Midbrain (tissue), 1 donor: Measurements from ENCODE around the gene ZSWIM3.
"Not testable (repeated sequence)": the region's sequence is repeated elsewhere in the genome, so short reads cannot be mapped to it uniquely, and the experiment has no call there.

ENCODE experiments used
- DNase-seq: peaks from one replicate; lab custom pipeline; 2025; lab: John Stamatoyannopoulos, UW

Gene ZSWIM3

GRCh38 chr20:45857114-45857881 lies at the start of gene ZSWIM3, which contains the start of gene ACOT8:
Gene ZSWIM3 (plus strand): TSS chr20:45857614. CDS start chr20:45857826, 212 bp downstream.
Gene ACOT8 (minus strand): TSS chr20:45857392. CDS start chr20:45857315, 77 bp downstream.
- peak; percentile 99 for DNase-seq

DNA sequence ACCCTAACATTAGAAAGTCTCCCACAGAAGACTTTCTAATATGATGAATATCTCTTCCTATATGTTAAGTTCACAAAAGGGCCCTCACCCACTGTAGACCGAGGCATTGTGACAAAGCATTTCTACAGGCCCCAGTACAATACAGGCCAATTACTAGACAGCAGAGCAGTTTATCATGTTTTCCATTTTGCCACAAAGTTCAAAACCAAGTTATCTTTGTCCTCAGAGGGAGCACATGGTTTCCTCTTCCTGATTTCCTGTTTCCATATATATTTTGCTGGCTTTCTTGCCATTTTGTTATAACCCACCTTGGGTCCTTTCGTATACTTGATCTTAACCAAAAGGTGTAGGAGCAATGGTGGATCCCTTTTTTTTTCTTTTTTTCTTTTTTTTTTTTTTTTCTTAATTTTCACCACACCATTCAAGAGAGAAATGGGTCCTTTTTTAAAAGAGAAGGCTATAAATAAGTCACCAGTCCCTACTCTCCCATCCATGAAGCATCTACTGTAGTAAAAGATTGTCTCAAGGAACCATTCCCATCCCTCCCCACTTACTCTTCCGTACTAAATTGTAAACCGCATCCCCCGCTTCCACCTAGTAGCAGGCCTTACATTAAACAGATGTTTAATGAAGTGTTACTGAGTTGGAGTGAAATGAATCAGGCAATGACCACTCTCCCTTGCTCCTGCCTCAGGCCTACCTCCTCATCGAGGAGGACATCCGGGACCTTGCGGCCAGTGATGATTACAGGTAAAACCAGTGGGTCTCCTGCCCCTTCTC lies 47.0 kb upstream of the ZSWIM3 start:
- DNase-seq: no peak

DNA sequence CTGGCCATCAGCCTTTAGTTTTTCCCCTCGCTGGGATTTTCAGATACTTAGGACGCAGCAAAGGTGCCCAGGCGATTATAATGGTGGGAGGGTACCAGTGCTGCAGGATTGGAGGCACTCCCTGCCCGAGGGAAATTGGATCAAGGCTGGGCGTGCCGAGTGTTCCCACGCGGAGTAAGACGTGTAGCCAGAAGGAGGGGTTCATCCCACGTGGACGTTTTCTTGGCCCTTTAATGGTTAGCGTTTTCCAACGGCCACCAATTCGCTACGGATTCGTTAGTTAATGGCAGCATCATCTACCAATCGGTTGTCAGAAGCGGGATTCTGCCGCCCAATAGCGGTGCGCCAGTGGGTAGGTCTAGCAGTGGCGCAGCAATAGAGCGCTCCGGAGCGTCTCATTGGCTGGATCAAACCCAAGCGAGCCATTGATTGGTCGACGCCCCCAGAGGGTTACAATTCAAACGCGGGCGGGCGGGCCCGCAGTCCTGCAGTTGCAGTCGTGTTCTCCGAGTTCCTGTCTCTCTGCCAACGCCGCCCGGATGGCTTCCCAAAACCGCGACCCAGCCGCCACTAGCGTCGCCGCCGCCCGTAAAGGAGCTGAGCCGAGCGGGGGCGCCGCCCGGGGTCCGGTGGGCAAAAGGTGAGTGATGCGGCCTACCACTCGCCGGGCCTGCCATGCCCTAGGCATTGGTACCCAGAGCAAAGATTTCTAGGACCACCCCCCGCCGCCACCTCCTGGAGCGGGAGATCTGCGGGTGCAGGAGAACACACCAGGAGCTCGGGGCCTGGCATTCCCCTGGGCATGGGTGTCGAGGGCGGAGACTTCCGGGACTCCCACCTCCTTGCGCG lies 45.0 kb upstream of the ZSWIM3 start, which contains the start of gene UBE2C:
TSS of gene UBE2C (plus strand) at position 488 of the 849 bp plus-strand sequence. CDS start at position 540, 52 bp downstream.
- peak; percentile 99 for DNase-seq

GRCh38 chr20:45813006-45813340 lies 44.4 kb upstream of the ZSWIM3 start:
- no peak for DNase-seq

DNA sequence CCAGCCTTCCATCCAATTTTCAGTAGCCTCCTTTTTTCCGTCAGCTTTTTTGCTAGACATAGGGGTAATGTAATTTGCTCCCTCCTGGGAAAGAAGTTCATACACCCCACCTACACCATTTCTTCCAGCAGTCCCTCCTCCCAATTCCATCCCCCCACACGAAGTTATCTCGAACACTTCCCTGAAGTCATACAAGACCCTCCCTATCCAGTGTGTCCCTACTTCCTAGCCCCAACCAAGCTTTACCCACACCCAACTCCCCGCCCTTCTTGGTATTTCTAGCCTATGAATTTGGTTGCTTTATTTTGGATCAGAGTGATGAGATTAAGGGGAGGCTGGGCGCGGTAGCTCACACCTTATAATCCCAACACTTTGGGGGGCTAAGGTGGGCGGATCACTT lies 43.9 kb upstream of the ZSWIM3 start:
- no peak for DNase-seq

DNA sequence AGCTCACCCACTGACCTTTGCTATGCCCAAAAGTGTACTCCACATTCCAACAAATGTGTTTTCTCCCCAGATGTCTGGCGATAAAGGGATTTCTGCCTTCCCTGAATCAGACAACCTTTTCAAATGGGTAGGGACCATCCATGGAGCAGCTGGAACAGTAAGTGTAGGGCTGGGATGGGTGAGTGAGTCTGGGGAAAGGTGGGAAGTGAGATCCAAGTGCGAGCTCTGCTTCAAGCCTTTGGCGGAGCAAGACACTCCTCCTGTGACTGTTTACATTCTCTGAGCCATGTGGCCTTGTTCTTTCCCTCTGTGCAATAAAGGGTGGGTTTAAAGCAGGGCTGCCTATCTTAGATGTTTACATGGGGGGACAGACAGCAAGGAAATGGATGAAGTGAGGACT lies 43.1 kb upstream of the ZSWIM3 start:
- DNase-seq: no peak

DNA sequence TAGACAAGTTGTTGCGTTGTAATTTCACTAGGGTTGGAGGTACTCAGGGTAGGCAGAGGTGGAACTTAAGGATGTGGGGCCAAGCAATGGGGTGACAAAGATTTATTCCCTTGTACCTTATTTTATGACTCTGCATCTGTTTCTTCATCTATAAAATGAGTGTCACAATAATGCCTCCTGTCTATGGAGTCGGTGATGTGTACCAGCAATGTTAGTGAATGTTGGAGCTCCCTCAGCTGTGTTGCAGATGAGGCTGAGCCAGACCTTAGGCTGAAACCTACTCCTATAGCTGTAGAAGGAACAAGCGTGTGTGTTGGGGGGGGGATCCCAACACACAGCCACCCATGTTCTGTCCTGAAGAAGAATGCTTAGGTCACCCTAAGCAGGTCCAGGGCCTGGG lies 40.5 kb upstream of the ZSWIM3 start:
- no peak for DNase-seq

DNA sequence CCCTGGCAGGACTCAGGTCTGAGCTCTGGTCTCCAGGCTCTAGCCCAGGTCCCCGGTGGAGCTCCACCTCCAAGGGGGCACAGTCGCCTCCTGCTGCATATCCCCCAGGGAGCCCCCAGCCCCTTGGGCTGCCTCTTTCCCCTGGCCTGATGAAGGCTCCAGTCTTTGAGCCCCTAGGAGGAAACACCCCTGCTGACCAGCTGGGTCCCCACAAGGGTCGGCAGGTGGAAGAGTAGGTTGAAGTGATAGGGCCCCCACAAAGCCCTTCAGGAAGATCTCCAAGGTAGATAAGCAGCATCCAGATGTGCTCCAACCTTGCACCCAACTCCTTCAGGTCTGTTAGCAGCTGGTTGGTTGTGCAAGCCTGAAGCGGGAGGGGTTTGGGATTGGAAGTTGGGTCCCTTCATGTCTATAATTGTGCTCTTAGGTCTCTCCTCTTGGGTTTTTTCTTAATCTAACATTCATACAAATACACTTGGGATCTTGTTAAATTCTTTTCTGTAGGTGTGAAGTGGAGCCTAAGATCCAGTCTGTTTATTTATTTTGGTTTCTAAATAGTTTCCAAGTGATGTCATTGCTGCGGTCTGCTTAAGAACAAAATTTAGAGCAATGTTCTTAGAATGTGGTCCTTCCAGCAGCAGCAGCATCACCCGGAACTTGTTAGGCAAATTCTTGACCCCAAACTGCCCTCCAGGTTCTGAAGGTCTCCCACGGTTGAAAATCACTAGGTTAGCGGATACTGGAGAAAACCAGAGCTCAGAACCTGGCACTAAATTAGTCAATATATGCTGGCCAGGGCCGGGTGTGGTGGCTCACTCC lies 39.8 kb upstream of the ZSWIM3 start:
- no peak for DNase-seq

- no peak for DNase-seq
Measured at GRCh38 chr20:45818239-45818638, 39.2 kb upstream of the ZSWIM3 start.

- DNase-seq: no peak
Measured at GRCh38 chr20:45819466-45819865, 37.9 kb upstream of the ZSWIM3 start.

- no peak for DNase-seq
Measured at GRCh38 chr20:45821947-45822346, 35.5 kb upstream of the ZSWIM3 start.

GRCh38 chr20:45822857-45823256 lies 34.6 kb upstream of the ZSWIM3 start:
- no peak for DNase-seq

DNA sequence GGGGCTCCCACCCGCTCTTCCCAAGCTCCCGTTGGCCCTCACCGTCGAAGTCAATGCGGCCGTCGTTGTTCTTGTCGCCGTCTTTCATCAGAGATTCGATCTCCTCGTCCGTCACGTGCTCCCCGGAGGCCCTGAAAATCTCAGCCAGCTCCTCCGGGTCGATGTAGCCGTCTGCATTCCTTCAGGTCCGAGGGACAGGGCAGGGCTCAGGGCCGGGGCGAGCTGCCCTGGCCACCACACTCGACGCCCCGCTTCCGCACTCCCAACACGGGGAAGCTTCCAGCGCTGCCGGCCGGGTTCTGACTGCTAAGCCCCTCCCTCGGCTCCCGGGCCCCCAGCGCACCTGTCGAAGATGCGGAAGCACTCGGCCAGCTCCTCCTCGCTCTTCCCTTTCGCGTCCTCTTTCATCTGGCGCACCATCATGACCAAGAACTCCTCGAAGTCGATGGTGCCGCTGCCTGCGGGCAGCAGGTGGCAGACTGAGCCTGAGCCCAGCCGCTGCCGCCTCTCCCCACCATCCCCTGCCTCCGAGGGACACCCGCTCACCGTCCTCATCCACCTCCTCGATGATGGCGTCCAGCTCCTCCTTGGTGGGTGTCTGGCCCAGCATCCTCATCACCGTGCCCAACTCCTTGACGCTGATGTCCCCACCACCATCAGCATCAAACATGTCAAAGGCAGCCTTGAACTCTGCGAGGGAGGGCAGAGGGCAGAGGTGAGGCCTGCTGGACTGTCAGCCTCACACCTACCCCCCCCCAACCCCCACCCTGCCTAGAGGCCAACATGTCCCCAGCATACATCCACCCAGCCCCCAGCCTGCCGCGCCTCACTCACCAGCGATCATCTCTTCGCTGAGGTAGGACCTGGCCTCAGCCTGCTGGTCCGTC lies 33.2 kb upstream of the ZSWIM3 start:
- DNase-seq: no peak

- no peak for DNase-seq
Measured at GRCh38 chr20:45826381-45827019, 30.9 kb upstream of the ZSWIM3 start.

GRCh38 chr20:45827030-45827652 lies 30.3 kb upstream of the ZSWIM3 start, which contains the start of gene TNNC2:
Gene TNNC2 (minus strand): TSS chr20:45827312. CDS start chr20:45827248, 64 bp downstream.
- DNase-seq: no peak

- DNase-seq: no peak
Measured at GRCh38 chr20:45827712-45828111, 29.7 kb upstream of the ZSWIM3 start.

DNA sequence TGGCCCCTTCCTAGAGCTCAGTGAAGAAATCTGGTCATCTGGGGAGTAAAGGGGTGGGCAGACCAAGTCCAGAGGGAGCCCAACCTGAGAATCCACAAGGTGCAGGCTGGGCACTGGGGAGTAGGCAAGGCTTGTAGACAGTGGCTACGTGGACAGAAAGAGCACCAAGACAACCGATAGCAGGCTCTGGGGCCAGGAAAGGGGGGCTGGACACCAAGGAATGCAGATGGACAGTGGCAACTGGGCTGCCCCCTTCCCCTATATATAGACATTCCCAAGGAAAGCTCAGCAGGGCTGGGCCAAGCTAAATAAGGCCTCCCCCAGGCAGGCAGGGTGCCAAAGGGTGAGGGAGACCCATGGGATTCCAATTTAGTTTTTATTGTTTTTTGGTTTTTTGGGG lies 28.8 kb upstream of the ZSWIM3 start:
- no peak for DNase-seq

DNA sequence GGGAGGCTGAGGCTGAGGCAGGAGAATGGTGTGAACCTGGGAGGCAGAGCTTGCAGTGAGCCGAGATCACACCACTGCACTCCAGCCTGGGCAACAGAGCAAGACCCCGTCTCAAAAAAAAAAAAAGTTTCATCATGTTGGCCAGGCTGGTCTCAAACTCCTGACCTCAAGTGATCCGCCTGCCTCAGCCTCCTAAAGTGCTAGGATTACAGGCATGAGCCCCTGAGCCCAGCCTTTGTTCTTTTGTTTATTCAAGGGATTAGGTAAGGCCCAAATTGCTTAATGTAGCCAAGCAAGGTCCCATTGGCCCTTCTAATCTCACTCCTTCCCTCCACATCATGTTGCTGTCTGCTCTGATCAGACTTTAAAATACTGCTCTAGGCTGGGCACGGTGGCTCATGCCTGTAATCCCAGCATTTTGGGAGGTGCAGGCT lies 27.7 kb upstream of the ZSWIM3 start:
- DNase-seq: not testable (repeated sequence)

DNA sequence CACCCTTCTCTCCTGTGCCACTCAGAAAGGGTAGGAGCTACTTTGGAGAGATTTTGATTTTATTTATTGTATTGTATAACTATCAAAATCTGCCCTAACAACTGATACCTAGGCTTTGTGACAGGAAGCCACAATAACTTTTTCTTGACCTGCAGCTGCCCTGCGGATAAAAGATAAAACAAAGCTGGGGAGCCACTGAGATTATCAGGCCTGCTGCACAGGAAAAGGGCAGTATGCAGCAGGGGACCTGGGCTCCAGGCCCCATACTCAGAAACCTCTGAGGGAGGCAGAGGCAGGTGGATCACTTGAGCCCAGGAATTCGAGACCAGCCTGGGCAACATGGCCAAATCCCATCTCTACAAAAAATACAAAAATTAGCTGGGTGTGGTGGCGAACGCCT lies 24.8 kb upstream of the ZSWIM3 start:
- no peak for DNase-seq
